Measurements from ENCODE around the gene ATF6. TPM values are rescaled to one million over a fixed set of nuclear protein-coding genes. Genes with fewer than 3 reads are reported as not detected.
A peak's percentile ranks its signal among the peaks of the same experiment; 100 is the strongest.

The ATF6 gene
- total and polyA plus RNA-seq, 2 donors (not counting 1 experiment from before 2014, with no cell fraction given), result 5.7 to 26.6 TPM

DNA sequence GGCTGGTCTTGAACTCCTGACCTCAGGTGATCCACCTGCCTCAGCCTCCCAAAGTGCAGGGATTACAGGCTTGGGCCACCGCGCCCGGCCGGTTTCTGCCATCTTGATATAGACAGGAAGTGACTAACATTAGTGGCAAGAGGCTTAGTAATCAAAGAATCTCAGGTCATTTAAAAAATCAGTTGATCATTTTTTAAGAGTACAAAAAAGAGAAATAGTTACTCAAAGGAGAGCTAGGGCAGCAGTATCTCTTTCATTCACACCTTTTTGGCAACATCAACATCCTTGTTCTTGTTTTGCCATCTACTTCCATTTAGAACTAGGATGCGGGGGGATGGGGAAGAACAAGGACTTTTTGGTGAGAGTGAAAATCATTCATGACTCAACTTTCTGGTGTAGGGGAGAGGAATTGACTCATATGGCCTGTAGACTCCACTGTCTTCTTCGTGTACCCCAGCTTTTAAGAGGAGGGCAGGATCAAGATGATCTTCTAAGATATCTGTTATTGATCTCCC lies 36.0 kb upstream of the ATF6 start:
- no peaks in the 10 kb centered on the region for H3K79me2 ChIP-seq (ENCODE audit: control insufficient read depth, insufficient read depth, low read length)
- no peaks in the 10 kb centered on the region for H4K20me1 ChIP-seq (ENCODE audit: control insufficient read depth, insufficient read depth, low read length, poor library complexity, severe bottlenecking)
- no peak overlapping the region for H3K9ac ChIP-seq (ENCODE audit: low read length)
- H3K4me3 Mint-ChIP-seq, result no peak overlapping the region
- no peak overlapping the region for H3K4me2 ChIP-seq (replicated peaks; ENCODE audit: low read depth, low read length, poor library complexity, severe bottlenecking)
- peaks cover 34% of the 10 kb centered on the region for H3K4me1 Mint-ChIP-seq
- peaks cover 14 to 22% of the 10 kb centered on the region in 2 donors for H3K4me1 ChIP-seq (ENCODE audit: control insufficient read depth in 2 of 2, insufficient read depth in 2 of 2, low read length in 2 of 2)
- ChIA-PET CTCF (interaction anchor here (0.9 to 8.6 kb wide), 3 partner anchors 9 to 82 kb away, joined by 4 to 142 read pairs (median 45); partner anchors contain the start of gene FCRLA), POLR2A (interaction anchor here (1.0 kb wide), 1 partner anchor 26 kb away, joined by 3 read pairs; no protein-coding TSS in a partner anchor)
- no peaks in the 10 kb centered on the region for H3K27me3 Mint-ChIP-seq
- H3K27me3 ChIP-seq (replicated peaks in 1 of 4; ENCODE audit: control extremely low read depth in 1 of 4, control insufficient read depth in 3 of 4, insufficient read depth in 4 of 4, low read length in 3 of 4), result no peaks in the 10 kb centered on the region
- ATAC-seq (ENCODE audit: low read depth) (no peak), DNase-seq (no peak)
- TF ChIP-seq, protein P1, sequence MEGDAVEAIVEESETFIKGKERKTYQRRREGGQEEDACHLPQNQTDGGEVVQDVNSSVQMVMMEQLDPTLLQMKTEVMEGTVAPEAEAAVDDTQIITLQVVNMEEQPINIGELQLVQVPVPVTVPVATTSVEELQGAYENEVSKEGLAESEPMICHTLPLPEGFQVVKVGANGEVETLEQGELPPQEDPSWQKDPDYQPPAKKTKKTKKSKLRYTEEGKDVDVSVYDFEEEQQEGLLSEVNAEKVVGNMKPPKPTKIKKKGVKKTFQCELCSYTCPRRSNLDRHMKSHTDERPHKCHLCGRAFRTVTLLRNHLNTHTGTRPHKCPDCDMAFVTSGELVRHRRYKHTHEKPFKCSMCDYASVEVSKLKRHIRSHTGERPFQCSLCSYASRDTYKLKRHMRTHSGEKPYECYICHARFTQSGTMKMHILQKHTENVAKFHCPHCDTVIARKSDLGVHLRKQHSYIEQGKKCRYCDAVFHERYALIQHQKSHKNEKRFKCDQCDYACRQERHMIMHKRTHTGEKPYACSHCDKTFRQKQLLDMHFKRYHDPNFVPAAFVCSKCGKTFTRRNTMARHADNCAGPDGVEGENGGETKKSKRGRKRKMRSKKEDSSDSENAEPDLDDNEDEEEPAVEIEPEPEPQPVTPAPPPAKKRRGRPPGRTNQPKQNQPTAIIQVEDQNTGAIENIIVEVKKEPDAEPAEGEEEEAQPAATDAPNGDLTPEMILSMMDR (IDR thresholded peaks at IDR 0.05), result no peak
- TF ChIP-seq EZH2 (IDR thresholded peaks at IDR 0.05; ENCODE audit: borderline replicate concordance, insufficient read depth, low read depth, low read length, poor library complexity, severe bottlenecking), result no peak
- no peaks in the 10 kb centered on the region for H3K9me3 ChIP-seq (ENCODE audit: control extremely low read depth in 1 of 3, control insufficient read depth in 2 of 3, insufficient read depth in 1 of 3, low read length in 2 of 3)
- H3K36me3 ChIP-seq (replicated peaks in 1 of 2; ENCODE audit: control extremely low read depth in 1 of 2, control insufficient read depth in 1 of 2, extremely low read depth in 1 of 2, insufficient read depth in 2 of 2, low read length in 1 of 2), result no peaks in the 10 kb centered on the region
- no peak overlapping the region for H2AFZ ChIP-seq (ENCODE audit: insufficient read depth, low read depth, low read length, poor library complexity, severe bottlenecking)
- peak overlapping the region; percentile 62 for H3K27ac Mint-ChIP-seq
- intact Hi-C loops (cut with micrococcal nuclease), result no loop called here
- no peak overlapping the region for H3K4me3 ChIP-seq (ENCODE audit: control extremely low read depth in 1 of 5, extremely low read depth in 1 of 5, insufficient read depth in 1 of 5, low read depth in 2 of 5, low read length in 4 of 5)
- H3K27ac ChIP-seq (ENCODE audit: low read length in 2 of 2), result no peak overlapping the region
- WGBS (ENCODE audit: insufficient coverage), result 60% methylated on average over 1 of the region's 6 CpGs
- no peaks in the 10 kb centered on the region for H3K9me3 Mint-ChIP-seq (ENCODE audit: insufficient read depth)

DNA sequence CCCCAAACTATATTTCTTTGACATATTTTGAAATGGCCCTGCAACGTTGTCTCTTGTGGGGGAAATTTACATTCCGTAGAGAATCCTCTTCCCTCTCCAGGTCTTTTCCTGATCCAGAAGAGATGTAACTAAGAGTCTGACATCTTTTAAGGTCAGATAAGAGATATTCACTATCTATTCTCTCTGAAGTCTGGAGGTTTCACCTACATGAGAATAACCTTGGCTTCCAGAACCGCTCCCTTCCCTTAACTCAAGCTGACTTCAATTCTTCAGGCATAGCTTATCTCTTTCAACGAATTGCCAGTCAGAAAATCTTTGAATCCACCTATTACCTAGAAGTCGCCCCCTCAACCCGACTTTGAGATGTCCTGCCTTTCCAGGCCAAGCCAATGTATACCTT lies 34.9 kb upstream of the ATF6 start:
- H3K4me3 Mint-ChIP-seq, result no peak overlapping the region
- H3K27ac ChIP-seq (ENCODE audit: low read length in 2 of 2), result no peak overlapping the region
- CTCF ChIA-PET, result interaction anchor here (8.6 kb wide), 1 partner anchor 7 kb away, joined by 142 read pairs; no protein-coding TSS in a partner anchor
- no peaks in the 10 kb centered on the region for H3K27me3 Mint-ChIP-seq
- no peaks in the 10 kb centered on the region for H4K20me1 ChIP-seq (ENCODE audit: control insufficient read depth, insufficient read depth, low read length, poor library complexity, severe bottlenecking)
- H2AFZ ChIP-seq (ENCODE audit: insufficient read depth, low read depth, low read length, poor library complexity, severe bottlenecking), result no peak overlapping the region
- no peaks in the 10 kb centered on the region for H3K9me3 Mint-ChIP-seq (ENCODE audit: insufficient read depth)
- H3K9me3 ChIP-seq (ENCODE audit: control extremely low read depth in 1 of 3, control insufficient read depth in 2 of 3, insufficient read depth in 1 of 3, low read length in 2 of 3), result no peaks in the 10 kb centered on the region
- H3K9ac ChIP-seq (ENCODE audit: low read length), result no peak overlapping the region
- H3K27ac Mint-ChIP-seq, result peak overlapping the region; percentile 46
- H3K27me3 ChIP-seq (replicated peaks in 1 of 4; ENCODE audit: control extremely low read depth in 1 of 4, control insufficient read depth in 3 of 4, insufficient read depth in 4 of 4, low read length in 3 of 4), result no peaks in the 10 kb centered on the region
- ATAC-seq (ENCODE audit: low read depth) (no peak), DNase-seq (no peak)
- intact Hi-C loops (cut with micrococcal nuclease), result no loop called here
- peaks cover 28% of the 10 kb centered on the region for H3K4me1 Mint-ChIP-seq
- H3K79me2 ChIP-seq (ENCODE audit: control insufficient read depth, insufficient read depth, low read length), result no peaks in the 10 kb centered on the region
- no peak overlapping the region for H3K4me3 ChIP-seq (ENCODE audit: control extremely low read depth in 1 of 5, extremely low read depth in 1 of 5, insufficient read depth in 1 of 5, low read depth in 2 of 5, low read length in 4 of 5)
- TF ChIP-seq EZH2 (IDR thresholded peaks at IDR 0.05; ENCODE audit: borderline replicate concordance, insufficient read depth, low read depth, low read length, poor library complexity, severe bottlenecking), result no peak
- TF ChIP-seq, protein P1 (IDR thresholded peaks at IDR 0.05), result no peak
- 100% methylated on average over 1 of the region's 6 CpGs for WGBS (ENCODE audit: insufficient coverage)
- POLR2A ChIA-PET, result no interaction called here
- no peaks in the 10 kb centered on the region for H3K36me3 ChIP-seq (replicated peaks in 1 of 2; ENCODE audit: control extremely low read depth in 1 of 2, control insufficient read depth in 1 of 2, extremely low read depth in 1 of 2, insufficient read depth in 2 of 2, low read length in 1 of 2)
- no peak overlapping the region for H3K4me2 ChIP-seq (replicated peaks; ENCODE audit: low read depth, low read length, poor library complexity, severe bottlenecking)
- H3K4me1 ChIP-seq (ENCODE audit: control insufficient read depth in 2 of 2, insufficient read depth in 2 of 2, low read length in 2 of 2), result peaks cover 8 to 11% of the 10 kb centered on the region in 2 donors
